Left colon (tissue), 2 donors: ENCODE data around the gene CIP2A. TPM values are rescaled to one million over a fixed set of nuclear protein-coding genes. Genes with fewer than 3 reads are reported as not detected.
"Not testable (repeated sequence)": the region's sequence is repeated elsewhere in the genome, so short reads cannot be mapped to it uniquely, and the experiment has no call there.

ENCODE experiments used
- ATAC-seq: fragments of 200-7000 bp; cut with Tn5 transposase; one replicate; pipeline ENCODE4 v1.9.1; 2020; ENCODE audit warnings: mild to moderate bottlenecking, moderate library complexity
- DNase-seq, 2 donors: peaks; one replicate each; pipeline ENCODE4 v3.0.0-alpha.2; 2020
- intact Hi-C, 2 donors: fragments of 100-400 bp; cut with DNase I in 1 of 2; cut with micrococcal nuclease in 1 of 2; formaldehyde crosslinking; loops; one replicate each; pipeline versions ENCODE4 v1.11.2 to v1.14.0; 2022; cut with DNase I, micrococcal nuclease
- long read RNA-seq: library from polyadenylated mRNA; unstranded; transcript quantifications from one replicate; pipeline ENCODE4 v2.0.0, GENCODE V29; 2021
- total RNA-seq, 2 donors: library from RNA; stranded (reverse); fragmentation: NEBNext Ultra II Directional; extraction: Animal tissue kit (Norgen Biotek cat#: 25700); gene quantifications; one replicate each; pipeline ENCODE4 v1.2.1, GENCODE V29; 2021
- donor health status: DM: no; HTN: no; CAD: no.
- donor health status: DM: yes; HTN: yes; CAD: no.

The CIP2A gene
- total RNA-seq: 1 to 10 TPM; 3.3 to 5.3 TPM
- long read RNA-seq, full-length matches to known transcripts: 1 of 4 reads
- long read RNA-seq, partial matches to known transcripts: 3 of 4 reads
- long read RNA-seq, other reads (novel, unspliced or antisense): 0 of 4 reads

DNA sequence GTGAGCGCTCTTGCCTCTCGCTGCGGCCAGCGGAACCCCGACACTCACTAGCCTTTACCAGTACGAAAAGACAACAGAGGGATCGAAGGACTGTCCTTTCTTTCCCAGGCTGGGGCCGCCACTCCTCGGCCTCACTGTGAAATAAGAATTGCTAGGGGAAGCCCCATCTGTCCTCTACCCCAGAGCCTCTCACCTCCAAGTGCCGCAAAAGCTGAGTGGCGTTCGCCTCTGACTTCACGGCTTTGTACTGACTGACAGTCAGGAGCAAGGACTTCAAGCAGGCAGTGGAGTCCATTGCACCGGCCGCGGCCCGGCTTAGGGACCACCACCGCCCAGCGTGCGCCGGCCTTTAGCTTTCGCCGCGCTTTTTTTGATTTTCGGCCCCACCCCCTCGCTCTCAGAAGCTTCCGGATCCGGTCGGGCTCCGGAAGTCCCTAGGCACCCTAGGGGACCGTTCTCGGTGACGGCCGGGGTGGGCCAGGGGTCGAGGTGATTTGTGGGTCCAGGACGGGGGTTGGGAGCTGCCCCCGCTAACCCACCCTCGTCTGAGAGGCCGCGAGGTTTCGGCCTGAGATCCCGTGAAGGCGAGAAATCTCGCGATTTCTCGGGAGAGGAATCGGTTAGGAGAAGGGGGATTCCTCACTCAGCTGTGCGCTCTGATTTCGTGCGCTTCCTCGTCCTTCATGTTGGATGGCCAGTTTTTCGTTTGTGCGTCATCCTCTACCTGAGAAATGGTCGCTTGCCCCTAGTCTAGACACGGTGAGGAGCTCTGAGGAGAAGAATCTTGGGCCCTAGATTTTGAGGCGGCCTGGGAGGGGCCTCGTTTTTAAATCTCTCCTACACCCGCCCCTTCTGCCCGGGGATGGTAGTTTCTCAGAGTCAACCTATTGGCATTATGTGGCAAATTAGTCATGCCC, at the start of gene CIP2A, which contains the start of gene DZIP3:
TSS of gene CIP2A (minus strand) at position 358 of the 917 bp plus-strand sequence. CDS start at position 295, 63 bp downstream.
TSS of gene DZIP3 (plus strand) at position 642 of the 917 bp plus-strand sequence. CDS start 15,685 bp downstream, outside the sequence.
- ATAC-seq (peak; percentile 90), DNase-seq (peak; percentile 83 to 88)
- intact Hi-C loops: no loop called here

DNA sequence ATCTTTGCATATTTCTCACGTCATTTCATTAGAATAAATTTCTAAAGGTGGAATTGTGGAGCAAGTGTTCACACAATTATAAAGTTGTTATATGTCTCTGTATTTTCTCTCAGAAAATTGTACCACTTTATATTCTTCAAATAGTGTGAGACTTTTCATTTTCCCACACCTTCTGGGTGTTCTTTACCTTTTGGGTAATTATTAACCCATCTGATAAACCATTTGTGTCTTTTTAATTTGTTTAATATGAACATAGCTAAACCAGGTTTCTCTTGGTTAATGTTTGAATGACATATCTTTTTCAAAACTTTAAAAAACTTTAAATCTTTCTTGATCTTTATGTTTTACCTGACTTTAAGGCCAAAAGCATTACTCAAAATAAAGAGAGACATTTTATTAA, 40.7 kb upstream of the CIP2A start:
- intact Hi-C loops: no loop called here
- DNase-seq (no peak), ATAC-seq (no peak)

DNA sequence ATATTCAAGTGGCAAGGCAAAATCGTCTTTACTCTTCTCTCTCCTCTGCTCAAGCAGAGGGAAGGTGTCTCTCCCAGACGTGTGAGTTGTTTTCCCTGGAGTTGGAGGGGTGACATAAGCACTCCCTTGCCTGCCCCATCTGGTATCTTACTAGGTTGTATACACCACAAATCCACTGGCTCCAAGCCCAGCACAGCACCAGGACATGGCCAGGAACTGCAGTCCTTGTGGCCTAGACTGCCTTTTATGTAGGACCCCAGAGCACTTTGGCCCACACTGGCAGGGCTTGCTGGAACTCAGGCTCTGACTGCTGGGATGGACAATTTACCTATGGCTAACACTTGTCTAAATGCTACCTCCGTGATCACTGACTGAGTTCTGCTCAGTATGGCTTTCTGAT, 34.3 kb upstream of the CIP2A start:
- intact Hi-C loops: no loop called here
- DNase-seq: no peak
- no peak for ATAC-seq

DNA sequence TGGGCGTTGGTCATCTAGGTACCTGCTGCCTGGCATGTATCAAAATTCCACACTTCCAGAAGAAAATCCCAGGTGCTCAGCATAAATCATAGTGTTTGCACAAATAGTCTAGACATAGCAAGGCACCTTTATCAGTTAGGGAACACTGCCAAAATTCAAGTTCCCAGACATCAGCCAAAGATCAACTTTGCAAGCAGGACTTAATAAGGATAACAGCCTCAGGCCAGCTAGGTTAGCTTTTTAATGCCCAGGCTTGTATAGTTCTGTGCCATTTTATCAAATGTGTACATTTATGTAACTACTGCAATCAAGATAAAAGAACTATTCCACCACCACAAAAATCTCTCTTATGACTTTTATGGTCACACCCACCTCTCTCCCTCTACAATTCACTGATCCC, 31.0 kb upstream of the CIP2A start:
- DNase-seq (no peak), ATAC-seq (peak; percentile 65)

DNA sequence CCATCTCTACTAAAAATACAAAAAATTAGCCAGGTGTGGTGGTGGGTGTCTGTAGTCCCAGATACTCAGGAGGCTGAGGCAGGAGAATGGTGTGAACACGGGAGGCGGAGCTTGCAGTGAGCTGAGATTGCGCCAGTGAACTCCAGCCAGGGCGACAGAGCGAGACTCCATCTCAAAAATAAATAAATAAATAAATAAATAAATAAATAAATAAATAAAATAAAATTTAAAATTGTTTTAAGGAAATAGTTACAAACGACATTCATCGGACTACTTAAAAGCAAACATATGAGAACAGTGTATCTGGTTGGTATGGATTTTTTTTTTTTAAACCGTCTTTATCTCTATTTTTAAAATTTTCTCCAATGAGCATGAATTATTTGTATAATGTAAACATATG, 26.9 kb upstream of the CIP2A start:
- ATAC-seq, intact Hi-C loops, DNase-seq: not testable (repeated sequence)

More for the DNA sequence above, 31.0 kb upstream of the CIP2A start:
- intact Hi-C loops: no loop called here

DNA sequence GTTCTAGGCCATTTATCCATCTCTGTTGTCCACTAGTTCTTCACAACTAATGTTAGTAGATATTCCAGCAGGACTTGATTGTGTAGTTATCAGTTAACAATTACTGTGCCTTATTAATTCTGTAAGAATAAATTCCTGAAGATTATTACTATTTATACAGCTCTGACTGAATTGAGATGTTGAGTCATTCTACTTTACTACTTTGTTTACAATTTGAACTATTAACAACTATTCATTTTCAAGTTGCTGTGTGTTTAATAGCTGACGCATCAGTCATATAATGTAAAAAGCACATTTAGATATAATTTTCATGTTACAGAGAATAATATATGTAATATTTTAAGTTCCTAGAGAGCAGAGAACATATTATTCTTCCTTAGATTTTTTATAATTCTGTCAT, 21.4 kb upstream of the CIP2A start:
- ATAC-seq (no peak), DNase-seq (no peak)
- intact Hi-C loops: no loop called here

DNA sequence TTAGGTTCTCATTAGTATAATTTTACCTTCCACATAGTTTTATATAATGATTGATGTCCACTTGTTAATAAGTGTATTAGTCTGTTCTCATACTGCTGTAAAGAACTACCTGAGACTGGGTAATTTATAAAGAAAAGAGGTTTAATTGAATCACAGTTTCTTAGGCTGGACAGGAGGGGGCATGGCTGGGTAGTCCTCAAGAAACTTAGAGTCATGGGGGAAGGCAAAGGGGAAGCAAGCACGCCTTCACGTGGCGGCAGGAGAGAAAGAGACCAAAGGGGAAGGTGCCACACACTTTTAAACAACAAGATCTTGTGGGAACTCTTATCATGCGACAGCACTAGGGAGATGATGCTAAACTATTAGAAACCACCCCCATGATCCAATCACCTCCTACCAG, 19.5 kb upstream of the CIP2A start:
- DNase-seq (no peak), ATAC-seq (no peak)
- intact Hi-C loops: no loop called here

DNA sequence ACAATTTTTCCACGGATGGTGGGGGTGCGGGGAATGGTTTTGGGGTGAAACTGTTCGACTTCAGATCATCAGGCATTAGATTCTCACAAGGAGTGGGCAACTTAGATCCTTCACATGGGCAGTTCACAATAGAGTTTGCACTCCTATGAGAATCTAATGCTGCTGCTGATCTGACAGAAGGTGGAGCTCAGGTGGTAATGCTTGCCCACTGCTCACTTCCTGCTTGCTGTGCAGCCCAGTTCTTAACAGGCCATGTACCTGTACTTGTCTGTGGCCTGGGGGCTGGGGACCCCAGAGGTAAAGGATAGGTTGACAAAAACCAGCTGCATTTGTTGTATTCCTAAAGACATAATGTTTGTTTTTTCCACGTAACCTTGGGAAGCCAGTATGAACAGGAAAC, 16.3 kb upstream of the CIP2A start:
- intact Hi-C loops: no loop called here
- DNase-seq (no peak), ATAC-seq (no peak)

DNA sequence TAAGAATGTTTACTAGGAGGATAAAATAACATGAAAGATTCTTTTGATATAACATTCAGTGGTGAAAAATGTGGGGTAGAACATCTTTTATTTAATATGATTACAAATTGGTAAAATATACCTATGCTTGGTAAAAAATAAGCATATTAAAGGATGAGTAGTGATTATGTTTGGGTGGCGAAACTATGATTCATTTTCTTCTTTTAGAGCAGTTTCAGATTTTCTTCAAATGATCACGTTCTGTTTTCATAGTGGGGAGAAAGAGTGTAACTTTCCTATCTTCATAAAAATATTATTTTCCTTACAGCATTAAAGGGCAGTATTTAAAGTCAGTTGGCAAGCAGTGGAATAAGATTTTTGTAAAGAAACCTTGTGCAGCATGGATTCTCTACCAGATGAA, 15.8 kb upstream of the CIP2A start:
- no peak for ATAC-seq
- no peak for DNase-seq
- intact Hi-C loops: no loop called here

DNA sequence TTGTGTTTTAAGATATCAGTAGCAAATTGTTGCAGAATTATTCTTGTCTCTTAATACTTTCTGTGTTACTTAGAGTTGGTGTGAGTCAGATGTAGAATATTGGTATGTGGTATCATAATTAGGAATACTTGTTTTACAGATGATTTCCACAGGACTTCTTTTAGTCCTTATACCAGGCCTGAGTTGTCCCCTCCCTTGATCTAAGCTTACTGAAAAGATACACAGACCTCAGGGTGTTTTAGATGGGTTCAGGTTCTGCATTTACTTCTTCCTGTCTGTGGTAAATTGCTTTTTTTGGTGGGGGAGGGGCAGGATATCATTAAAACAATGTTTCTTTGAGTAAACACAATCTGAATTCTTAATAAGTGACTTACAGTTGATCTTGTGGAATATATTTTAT, 14.5 kb upstream of the CIP2A start:
- intact Hi-C loops: no loop called here
- DNase-seq: no peak
- ATAC-seq: no peak

DNA sequence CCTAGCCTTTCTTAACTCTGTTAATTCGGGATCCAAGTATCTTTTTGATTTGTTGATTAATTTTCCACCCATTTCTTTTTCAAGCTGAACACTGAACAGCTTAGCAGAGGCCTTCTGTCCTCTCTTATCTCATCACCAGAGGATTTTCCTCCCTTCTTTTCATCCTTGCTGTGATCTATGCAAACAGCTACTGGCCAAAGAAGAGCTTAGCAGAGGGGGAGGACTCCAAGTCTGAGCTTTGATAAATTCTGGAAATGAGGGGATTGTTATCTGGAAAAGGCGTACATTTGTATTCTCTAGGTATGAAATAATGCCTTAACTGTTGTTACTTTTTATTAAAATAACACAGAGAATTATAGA, 13.7 kb upstream of the CIP2A start:
- intact Hi-C loops: no loop called here
- DNase-seq (no peak), ATAC-seq (no peak)

DNA sequence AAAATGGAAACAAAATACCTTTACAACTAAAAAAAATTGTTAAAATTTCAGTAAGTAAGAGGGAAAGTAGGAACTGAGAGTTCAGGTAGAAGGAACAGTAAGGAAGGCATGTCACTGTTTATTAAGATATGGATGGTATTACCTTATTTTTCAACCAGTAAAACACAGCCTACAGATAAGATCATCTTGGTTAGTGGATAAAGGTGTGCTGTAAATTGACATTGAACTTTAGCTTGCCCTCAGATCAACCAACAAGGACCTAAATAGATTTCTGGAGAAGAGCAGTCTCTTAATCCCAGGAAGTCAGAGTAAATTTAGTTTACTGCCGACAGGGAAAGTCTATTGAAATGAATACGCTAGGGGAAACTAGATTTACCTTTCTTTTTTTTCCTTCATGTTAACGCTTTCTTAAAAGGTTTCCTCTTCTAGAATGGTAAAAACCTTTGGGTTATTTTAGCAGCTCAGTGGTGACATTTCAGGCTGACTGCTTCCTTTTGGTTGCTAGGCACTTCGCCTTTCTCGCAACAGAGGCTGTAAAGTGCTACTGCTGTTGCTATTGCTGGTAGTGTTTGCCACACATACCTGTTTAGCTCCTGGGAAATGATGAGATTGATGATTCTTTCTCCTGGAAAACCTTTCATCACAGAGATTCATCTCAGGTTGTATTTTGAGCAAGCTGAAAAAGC, 13.2 kb upstream of the CIP2A start:
- intact Hi-C loops: no loop called here
- peak; percentile 61 for ATAC-seq
- no peak for DNase-seq

DNA sequence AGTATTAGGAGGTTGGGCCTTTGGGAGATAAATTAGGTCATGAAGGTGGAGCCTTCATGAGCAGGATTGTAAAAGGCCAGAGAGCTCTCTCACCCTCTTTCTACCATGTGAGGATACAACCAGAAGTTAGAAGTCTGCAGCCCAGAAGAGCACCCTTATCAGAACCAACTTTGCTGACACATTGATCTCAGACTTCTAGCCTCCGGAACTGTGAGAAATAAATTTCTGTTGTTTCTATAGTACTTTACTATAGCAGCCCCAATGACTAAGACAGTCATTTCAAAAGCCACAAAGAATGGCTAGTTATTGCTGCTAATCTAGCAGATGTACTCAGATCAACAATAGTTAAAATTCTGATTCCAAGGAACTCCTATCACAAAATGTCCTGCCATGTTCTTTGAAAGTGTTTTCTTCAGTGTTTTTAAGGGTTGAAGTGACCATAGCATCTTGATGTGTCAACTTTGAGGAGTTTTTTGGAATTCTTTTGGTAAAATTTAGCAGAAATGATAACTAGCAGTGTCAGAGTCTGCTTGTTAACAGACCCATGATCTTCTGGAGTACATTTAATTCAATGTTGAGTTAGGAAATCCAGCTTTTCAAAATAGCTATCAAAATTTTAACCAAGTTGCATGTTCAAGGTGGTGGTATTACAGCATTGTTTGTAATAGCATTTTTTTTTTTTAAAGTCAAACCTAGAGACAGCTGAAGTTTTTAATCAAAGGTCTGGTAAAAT, 10.6 kb upstream of the CIP2A start:
- DNase-seq (no peak), ATAC-seq (no peak)
- intact Hi-C loops: no loop called here

DNA sequence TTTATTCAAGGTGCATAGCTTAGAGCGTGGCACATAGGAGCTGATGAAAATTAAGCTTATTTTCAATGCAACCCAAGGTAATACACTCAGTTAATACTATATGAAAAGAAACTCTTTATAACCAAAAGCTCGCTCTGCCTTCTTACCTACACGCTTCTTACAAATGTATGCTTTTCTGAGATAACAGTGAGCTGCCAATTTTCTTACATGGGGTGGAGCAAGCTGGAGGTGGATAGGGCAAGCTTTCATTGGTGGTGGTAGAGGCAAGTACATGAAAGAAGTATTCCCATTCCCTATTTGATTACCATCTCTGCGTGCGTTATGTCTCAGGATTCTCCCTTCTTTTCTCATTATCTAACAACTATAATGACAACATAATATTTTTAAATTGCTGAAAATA, 9.1 kb upstream of the CIP2A start:
- intact Hi-C loops: no loop called here
- ATAC-seq: no peak
- DNase-seq: no peak

DNA sequence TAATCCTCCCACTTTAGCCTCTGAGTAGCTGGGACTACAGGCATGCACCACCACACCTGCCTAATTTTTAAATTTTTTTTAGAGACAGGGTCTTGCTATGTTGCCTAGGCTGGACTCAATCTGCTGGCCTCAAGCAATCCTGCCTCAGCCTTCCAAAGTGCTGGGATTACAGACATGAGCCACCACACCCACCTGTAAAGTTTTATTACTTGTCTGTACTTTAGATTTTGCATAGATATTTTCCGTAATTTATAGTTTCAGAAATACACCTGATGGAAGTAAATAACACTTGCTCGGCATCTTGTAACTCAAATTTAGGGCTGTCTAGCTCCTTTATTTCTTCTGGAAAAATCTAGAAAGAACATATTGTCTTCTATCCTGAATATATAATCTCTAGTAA, 6.1 kb upstream of the CIP2A start:
- peak; percentile 85 for ATAC-seq
- DNase-seq: no peak
- intact Hi-C loops: no loop called here

DNA sequence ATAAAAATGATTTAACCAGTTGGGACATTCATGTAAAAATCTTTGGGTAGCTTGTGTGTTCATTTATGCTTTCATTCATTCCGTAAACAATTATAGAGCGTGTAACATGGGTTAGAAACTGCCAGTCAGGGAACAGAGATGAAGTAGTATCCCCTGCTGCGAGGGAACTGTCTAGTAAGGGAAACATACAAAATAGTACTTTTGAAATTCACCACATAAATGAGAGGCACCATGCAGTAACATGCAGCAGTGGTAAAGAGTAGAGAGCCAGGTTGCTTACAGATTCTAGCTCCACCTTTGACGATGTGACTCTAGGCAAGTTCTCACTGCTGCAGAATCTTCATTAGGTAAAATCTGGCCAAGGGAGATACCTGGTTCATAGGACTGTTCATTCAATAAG, 1.2 kb upstream of the CIP2A start:
- intact Hi-C loops: no loop called here
- ATAC-seq: no peak
- DNase-seq: no peak

DNA sequence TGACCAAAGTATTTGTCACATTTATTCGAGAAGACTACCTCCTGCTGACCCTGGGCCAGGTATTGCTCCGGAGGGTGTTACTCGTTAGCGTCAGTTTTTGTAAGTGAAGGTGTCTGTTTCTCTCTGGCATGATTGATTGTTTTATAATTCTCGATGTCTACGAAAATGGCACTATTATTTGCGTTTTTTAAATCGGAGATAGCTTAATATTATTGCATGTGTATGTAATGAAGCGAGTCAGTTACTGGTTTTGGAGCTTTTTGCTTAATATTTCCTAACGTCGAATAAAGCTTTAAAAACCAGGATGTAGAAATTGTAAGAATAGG, 723 bp upstream of the CIP2A start:
- intact Hi-C loops: no loop called here

DNA sequence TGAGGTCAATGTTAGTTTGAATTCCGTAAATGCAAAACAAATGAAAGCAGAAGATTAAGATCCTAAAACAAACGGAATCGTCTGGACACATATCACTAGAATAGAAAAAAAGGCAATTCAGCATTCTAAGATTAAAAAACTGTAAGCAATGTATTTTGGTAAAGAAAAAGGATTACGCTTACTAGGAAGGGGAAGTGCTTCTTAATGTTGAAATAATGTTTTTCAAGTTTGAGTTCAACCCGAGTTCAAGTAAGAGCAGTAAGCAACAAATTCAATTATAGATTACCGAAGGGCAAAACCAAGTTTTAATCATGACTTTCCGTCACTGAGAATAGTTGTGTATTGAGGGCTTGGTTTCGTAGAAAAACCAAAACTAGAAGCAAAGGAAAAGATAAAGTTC, 637 bp downstream of the CIP2A start:
- intact Hi-C loops: no loop called here
- ATAC-seq (no peak), DNase-seq (no peak)

More for the DNA sequence above, 723 bp upstream of the CIP2A start:
- DNase-seq: no peak
- ATAC-seq: no peak

DNA sequence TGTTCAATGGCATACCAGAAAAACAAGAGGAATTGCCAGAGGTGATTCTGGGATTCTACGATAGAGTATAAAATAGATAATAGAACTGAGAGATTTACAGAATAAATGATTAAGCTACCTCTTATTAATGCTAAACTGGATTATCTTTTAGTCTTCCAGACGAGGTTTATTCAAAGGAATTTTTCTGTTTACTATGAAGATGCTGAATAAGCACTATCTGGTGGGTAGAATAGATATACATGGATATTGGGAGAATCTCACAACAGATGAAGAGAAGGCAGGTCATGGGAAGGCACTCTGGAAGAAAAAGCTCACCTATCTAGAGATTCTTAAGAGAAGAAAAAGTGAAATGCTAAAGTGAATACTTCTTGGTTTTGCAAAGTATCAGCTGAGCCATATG, 11.2 kb downstream of the CIP2A start:
- no peak for DNase-seq
- ATAC-seq: no peak
- intact Hi-C loops: no loop called here

DNA sequence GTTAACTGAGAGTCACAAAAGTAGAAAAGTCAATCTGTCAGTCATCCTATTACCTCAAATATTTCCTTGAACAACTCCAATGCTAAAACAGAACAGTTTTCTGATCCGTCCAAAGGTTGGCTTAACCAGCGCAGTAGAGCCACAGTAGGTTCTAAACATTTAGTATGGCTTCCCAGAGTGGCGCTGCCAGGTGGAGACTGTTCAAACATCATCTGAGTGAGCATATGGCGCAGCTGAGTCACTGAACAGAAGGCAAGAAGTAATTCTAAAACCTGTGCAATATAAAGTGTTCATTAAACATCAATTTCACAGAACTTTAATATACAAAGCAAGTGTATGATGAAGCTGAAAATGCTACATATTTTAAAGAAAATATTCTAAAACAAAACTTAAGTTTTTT, 19.9 kb downstream of the CIP2A start:
- DNase-seq (no peak), ATAC-seq (no peak)
- intact Hi-C loops: no loop called here
